Neural progenitor cell (in vitro differentiated cells): ENCODE results near the gene OR2AT4. TPM values are rescaled to one million over a fixed set of nuclear protein-coding genes. Genes with fewer than 3 reads are reported as not detected.

ENCODE experiments used
- DNase-seq: peaks from one replicate; pipeline ENCODE4 v3.0.0-alpha.2; 2016; ENCODE audit warnings: low spot score
- H2AFZ ChIP-seq: fragments of 200-600 bp; sonication (generic); replicated peaks from 2 replicates; pipeline ENCODE4 v1.6.1; 2016; ENCODE audit warnings: antibody characterized with exemption
- H3F3A ChIP-seq: fragments of 200-600 bp; sonication (generic); 2 replicates; pipeline ENCODE4 v1.6.1; 2016; ENCODE audit warnings: antibody characterized with exemption, low read depth
- H3K27ac ChIP-seq: fragments of 200-600 bp; sonication (generic); 2 replicates; pipeline ENCODE4 v1.5.1; 2016; ENCODE audit warnings: mild to moderate bottlenecking
- H3K27me3 ChIP-seq: fragments of 200-600 bp; sonication (generic); 2 replicates; pipeline ENCODE4 v1.6.1; 2016; ENCODE audit warnings: mild to moderate bottlenecking, moderate library complexity
- H3K36me3 ChIP-seq: fragments of 200-600 bp; sonication (generic); 2 replicates; pipeline ENCODE4 v1.5.1; 2016
- H3K4me1 ChIP-seq: fragments of 200-600 bp; sonication (generic); 2 replicates; pipeline ENCODE4 v1.6.1; 2016; ENCODE audit warnings: mixed run types
- H3K4me2 ChIP-seq: fragments of 200-600 bp; sonication (generic); 2 replicates; pipeline ENCODE4 v1.6.1; 2016
- H3K4me3 ChIP-seq: fragments of 200-600 bp; sonication (generic); 2 replicates; pipeline ENCODE4 v1.5.1; 2016
- H3K79me2 ChIP-seq: fragments of 200-600 bp; sonication (generic); 2 replicates; pipeline ENCODE4 v1.6.1; 2016; ENCODE audit warnings: low read depth
- H3K9ac ChIP-seq: fragments of 200-600 bp; sonication (generic); 2 replicates; pipeline ENCODE4 v1.6.1; 2016
- H3K9me3 ChIP-seq: fragments of 200-600 bp; sonication (generic); 2 replicates; pipeline ENCODE4 v1.5.1; 2016; ENCODE audit warnings: low read depth
- H4K20me1 ChIP-seq: fragments of 200-600 bp; sonication (generic); 2 replicates; pipeline ENCODE4 v1.6.1; 2016; ENCODE audit warnings: low read depth
- H3K27ac Mint-ChIP-seq: 3 replicates; pipeline ENCODE4 v1.8.0; 2021; ENCODE audit warnings: mixed read lengths
- H3K27me3 Mint-ChIP-seq: 2 replicates; pipeline ENCODE4 v1.8.0; 2022; ENCODE audit warnings: low read depth, mild to moderate bottlenecking, inconsistent platforms, moderate library complexity, mixed read lengths; ENCODE audit not compliant: insufficient read depth
- H3K36me3 Mint-ChIP-seq: 3 replicates; pipeline ENCODE4 v1.8.0; 2021; ENCODE audit warnings: mixed read lengths
- H3K4me1 Mint-ChIP-seq: 3 replicates; pipeline ENCODE4 v1.8.0; 2021; ENCODE audit warnings: mixed read lengths
- H3K4me3 Mint-ChIP-seq: 3 replicates; pipeline ENCODE4 v1.8.0; 2021; ENCODE audit warnings: mild to moderate bottlenecking, moderate library complexity, mixed read lengths
- H3K9me3 Mint-ChIP-seq: 3 replicates; pipeline ENCODE4 v1.8.0; 2020; ENCODE audit warnings: mixed read lengths
- EZH2 ChIP-seq: fragments of 200-600 bp; sonication (generic); IDR thresholded peaks from 2 replicates; pipeline ENCODE4 v1.6.1; 2017; ENCODE audit warnings: antibody characterized with exemption, mild to moderate bottlenecking, moderate library complexity
- EZH2phosphoT487 ChIP-seq: fragments of 200-600 bp; sonication (generic); IDR thresholded peaks from 2 replicates; pipeline ENCODE4 v1.6.1; 2017; ENCODE audit warnings: antibody characterized with exemption
- total RNA-seq: library from RNA; depleted of rRNA; stranded (reverse); fragments of >200 nt; gene quantifications from 2 replicates; pipeline ENCODE4 v1.2.3, GENCODE V29; 2015; ENCODE audit warnings: low replicate concordance
- TF ChIP-seq, protein P1 (sequence below): fragments of 200-600 bp; sonication (generic); IDR thresholded peaks from 2 replicates; pipeline ENCODE4 v1.5.1; 2017; ENCODE audit warnings: antibody characterized with exemption, mild to moderate bottlenecking

Gene OR2AT4
- total RNA-seq, result 0.22 TPM in 1 of 2 replicates, not detected in the other

DNA sequence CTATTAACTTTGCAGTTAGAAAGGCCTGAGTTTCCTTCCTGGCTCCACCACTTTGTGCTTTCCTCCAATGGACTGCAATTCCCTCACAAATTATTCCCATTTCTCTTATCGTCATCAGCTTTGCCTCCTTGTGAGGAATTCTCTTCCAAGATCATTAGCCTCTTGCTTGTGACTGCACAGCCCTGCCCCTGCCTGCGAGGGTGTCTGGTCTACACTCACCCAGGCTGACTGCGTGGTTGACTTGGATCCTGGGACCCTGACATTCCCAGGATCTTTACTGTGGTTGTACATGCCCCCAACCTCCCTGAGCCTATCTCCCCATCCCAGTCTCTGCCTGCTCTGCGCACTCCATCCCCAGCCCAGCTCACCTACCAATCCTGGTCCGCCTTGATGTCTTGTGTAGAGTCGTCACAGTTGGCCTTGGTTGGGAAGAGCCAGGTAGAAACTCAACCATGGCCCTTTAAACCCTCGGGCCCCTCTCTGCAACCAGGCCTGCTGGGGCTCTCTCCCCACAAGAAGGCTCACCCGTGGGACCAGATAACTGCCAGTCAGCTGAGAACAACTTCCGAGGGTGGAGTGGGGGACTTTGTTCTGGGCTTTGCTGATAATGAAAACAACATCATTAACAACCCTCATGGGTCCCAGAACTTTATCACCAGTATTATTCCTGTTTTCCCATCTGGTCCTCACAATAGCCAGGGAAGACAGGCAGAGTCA is at the start of gene OR2AT4:
Gene OR2AT4, minus strand, starts transcription at position 421 of the 717 bp plus-strand sequence.
- TF ChIP-seq EZH2 (no peak), EZH2phosphoT487 (no peak)
- TF ChIP-seq, protein P1, sequence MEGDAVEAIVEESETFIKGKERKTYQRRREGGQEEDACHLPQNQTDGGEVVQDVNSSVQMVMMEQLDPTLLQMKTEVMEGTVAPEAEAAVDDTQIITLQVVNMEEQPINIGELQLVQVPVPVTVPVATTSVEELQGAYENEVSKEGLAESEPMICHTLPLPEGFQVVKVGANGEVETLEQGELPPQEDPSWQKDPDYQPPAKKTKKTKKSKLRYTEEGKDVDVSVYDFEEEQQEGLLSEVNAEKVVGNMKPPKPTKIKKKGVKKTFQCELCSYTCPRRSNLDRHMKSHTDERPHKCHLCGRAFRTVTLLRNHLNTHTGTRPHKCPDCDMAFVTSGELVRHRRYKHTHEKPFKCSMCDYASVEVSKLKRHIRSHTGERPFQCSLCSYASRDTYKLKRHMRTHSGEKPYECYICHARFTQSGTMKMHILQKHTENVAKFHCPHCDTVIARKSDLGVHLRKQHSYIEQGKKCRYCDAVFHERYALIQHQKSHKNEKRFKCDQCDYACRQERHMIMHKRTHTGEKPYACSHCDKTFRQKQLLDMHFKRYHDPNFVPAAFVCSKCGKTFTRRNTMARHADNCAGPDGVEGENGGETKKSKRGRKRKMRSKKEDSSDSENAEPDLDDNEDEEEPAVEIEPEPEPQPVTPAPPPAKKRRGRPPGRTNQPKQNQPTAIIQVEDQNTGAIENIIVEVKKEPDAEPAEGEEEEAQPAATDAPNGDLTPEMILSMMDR, result no peak
- Histone ChIP-seq H3K36me3 (no peaks in the 10 kb centered on the region), H3K27ac (no peak within 1 kb of the TSS), H4K20me1 (no peaks in the 10 kb centered on the region), H3K79me2 (no peaks in the 10 kb centered on the region), H3F3A (no peaks in the 10 kb centered on the region), H3K4me3 (no peak within 1 kb of the TSS), H3K27me3 (no peaks in the 10 kb centered on the region), H3K9me3 (peaks cover 4% of the 10 kb centered on the region), H2AFZ (no peak within 1 kb of the TSS), H3K4me1 (no peaks in the 10 kb centered on the region), H3K4me2 (no peak within 1 kb of the TSS), H3K9ac (no peak within 1 kb of the TSS)
- Mint-ChIP-seq H3K27me3 (peaks cover 4% of the 10 kb centered on the region), H3K4me3 (no peak within 1 kb of the TSS), H3K27ac (no peak within 1 kb of the TSS), H3K9me3 (peaks cover 7% of the 10 kb centered on the region), H3K4me1 (peaks cover 5% of the 10 kb centered on the region), H3K36me3 (no peaks in the 10 kb centered on the region)
- DNase-seq, result no peak

DNA sequence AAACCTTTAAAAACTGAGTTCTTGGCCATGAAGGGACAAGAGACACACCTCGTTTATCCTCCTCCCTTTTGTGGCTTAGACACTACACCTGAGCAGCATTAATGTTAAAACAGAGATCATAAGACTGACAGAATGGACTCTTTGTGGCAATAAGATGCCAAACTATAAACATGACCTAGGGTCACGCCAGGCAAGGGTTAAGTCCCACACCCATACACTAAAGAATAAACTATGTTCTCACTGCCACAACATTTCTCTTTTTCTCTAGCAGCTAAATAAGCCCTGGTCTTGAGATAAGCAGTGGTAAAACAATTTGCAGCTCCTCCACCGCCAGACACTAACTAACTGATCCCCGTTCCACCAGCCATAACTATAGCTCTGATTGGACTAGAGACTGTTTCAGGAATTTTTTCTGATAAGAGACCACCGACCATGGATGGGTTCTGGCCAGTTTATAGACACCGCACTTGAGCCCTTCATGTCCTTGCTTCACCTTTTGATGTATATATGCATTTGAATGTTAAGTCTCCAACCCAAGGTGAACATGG is 49.4 kb upstream of the OR2AT4 start:
- TF ChIP-seq EZH2, result no peak
- TF ChIP-seq EZH2phosphoT487, result no peak
- TF ChIP-seq, protein P1, result no peak
- no peak overlapping the region for H3K9ac ChIP-seq
- Mint-ChIP-seq H3K4me3 (no peak overlapping the region), H3K9me3 (no peaks in the 10 kb centered on the region), H3K27ac (no peak overlapping the region), H3K36me3 (no peaks in the 10 kb centered on the region), H3K4me1 (peaks cover 9% of the 10 kb centered on the region), H3K27me3 (peaks cover 8% of the 10 kb centered on the region)
- H3K4me1 ChIP-seq, result no peaks in the 10 kb centered on the region
- no peak for DNase-seq
- H3K27me3 ChIP-seq, result no peaks in the 10 kb centered on the region
- H3K4me3 ChIP-seq, result no peak overlapping the region
- H3K9me3 ChIP-seq, result no peaks in the 10 kb centered on the region
- H3K27ac ChIP-seq, result no peak overlapping the region
- no peak overlapping the region for H2AFZ ChIP-seq
- no peaks in the 10 kb centered on the region for H3K36me3 ChIP-seq
- H3F3A ChIP-seq, result no peaks in the 10 kb centered on the region
- H4K20me1 ChIP-seq, result no peaks in the 10 kb centered on the region
- H3K79me2 ChIP-seq, result no peaks in the 10 kb centered on the region
- H3K4me2 ChIP-seq, result no peak overlapping the region

DNA sequence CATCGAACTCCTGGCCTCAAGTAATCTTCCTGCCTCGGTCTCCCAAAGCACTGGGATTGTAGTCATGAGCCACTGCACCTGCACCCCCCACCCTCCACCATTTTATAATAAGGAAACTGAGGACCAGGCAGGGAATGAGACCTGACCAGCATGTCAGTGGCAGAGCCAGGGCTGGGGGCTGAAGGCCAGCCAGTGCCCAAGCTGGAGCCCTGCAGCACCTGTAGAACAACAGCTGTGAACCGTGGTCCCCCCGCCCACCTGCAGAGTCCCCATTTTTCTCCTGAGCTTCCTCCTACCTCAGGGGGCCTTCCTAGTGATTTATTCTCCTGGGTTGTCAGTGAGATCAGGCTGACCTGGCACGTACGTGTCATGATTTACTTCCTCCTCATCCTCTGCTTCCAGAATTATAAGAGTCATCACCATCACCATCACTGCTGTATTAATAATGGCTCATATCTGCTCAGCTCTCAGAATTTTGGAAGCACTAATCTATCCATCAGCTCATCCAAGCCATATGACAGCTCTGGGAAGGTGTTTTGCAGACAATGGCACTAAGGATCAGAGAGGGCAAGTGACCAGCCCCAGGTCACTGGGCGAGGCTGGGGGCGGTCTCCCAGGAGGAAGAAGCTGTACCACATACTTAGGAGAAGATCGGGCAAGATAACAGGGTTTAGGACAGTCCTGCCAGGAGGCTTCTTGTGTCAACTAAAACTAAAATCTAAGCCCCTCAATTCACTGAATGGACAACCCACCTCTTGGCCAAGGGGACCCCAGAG is 48.7 kb upstream of the OR2AT4 start:
- no peak overlapping the region for H3K27ac Mint-ChIP-seq
- Histone ChIP-seq H3K79me2 (no peaks in the 10 kb centered on the region), H3K9me3 (no peaks in the 10 kb centered on the region), H3K27ac (no peak overlapping the region), H3F3A (no peaks in the 10 kb centered on the region), H2AFZ (no peak overlapping the region), H3K4me1 (no peaks in the 10 kb centered on the region), H3K4me2 (no peak overlapping the region), H3K9ac (no peak overlapping the region), H3K36me3 (no peaks in the 10 kb centered on the region), H3K4me3 (no peak overlapping the region), H3K27me3 (no peaks in the 10 kb centered on the region), H4K20me1 (no peaks in the 10 kb centered on the region)
- H3K4me3 Mint-ChIP-seq, result no peak overlapping the region
- no peak for DNase-seq
- peaks cover 6% of the 10 kb centered on the region for H3K4me1 Mint-ChIP-seq
- TF ChIP-seq EZH2phosphoT487, result no peak
- TF ChIP-seq, protein P1, result no peak
- H3K9me3 Mint-ChIP-seq, result no peaks in the 10 kb centered on the region
- H3K36me3 Mint-ChIP-seq, result no peaks in the 10 kb centered on the region
- peaks cover 8% of the 10 kb centered on the region for H3K27me3 Mint-ChIP-seq
